Fibroblast of the conjunctiva (primary cell): ENCODE data around the gene DMTF1.
A peak's percentile ranks its signal among the peaks of the same experiment; 100 is the strongest.
"Not testable (repeated sequence)": the region's sequence is repeated elsewhere in the genome, so short reads cannot be mapped to it uniquely, and the experiment has no call there.

Source experiments
- DNase-seq: peaks from one replicate; pipeline ENCODE4 v3.0.0-alpha.2; 2010; ENCODE audit warnings: low read depth

Gene DMTF1, protein sequence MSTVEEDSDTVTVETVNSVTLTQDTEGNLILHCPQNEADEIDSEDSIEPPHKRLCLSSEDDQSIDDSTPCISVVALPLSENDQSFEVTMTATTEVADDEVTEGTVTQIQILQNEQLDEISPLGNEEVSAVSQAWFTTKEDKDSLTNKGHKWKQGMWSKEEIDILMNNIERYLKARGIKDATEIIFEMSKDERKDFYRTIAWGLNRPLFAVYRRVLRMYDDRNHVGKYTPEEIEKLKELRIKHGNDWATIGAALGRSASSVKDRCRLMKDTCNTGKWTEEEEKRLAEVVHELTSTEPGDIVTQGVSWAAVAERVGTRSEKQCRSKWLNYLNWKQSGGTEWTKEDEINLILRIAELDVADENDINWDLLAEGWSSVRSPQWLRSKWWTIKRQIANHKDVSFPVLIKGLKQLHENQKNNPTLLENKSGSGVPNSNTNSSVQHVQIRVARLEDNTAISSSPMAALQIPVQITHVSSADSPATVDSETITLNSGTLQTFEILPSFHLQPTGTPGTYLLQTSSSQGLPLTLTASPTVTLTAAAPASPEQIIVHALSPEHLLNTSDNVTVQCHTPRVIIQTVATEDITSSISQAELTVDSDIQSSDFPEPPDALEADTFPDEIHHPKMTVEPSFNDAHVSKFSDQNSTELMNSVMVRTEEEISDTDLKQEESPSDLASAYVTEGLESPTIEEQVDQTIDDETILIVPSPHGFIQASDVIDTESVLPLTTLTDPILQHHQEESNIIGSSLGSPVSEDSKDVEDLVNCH

DNA sequence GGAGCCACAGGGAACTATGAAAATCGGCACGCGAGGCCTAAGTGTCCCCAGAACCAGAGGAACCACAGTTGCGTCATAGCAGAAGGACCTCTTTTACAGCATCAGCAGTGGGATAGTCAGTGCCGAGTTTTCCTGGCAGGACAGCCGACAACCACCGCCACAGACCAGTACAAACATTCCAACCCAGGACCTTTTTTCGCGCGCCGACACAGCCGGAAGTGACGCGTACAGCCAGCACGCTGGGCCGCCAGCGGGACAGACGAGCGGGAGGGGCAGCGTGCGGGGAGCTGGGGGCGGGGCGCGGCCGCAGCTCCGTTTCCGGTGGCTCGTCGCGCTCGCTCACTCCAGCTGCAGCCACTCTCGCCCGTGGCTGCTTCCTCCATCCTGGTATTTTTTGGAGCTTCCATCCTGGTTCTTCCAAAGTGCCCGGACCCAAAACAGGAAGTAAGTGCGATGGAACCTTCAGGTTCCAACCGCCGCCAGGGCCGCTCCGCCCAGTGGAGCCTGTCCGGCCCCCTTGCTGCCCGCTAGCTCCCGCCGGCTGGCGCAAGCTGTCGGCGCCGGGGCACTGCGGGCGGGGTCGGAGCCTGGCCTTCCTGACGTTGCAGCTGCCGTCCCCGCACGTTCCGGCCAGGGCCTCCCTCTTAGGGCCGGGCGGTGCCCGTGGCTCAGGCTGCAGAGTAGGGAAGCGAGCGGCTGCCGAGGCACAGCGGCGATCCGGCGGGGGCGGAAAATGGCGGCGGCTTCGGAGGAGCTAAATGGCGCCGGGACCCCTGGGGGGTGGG is at the start of gene DMTF1:
Gene DMTF1 (plus strand): TSS at position 342 of the 785 bp plus-strand sequence. CDS start 12,489 bp downstream, outside the sequence.
- DNase-seq, result peak; percentile 94

DNA sequence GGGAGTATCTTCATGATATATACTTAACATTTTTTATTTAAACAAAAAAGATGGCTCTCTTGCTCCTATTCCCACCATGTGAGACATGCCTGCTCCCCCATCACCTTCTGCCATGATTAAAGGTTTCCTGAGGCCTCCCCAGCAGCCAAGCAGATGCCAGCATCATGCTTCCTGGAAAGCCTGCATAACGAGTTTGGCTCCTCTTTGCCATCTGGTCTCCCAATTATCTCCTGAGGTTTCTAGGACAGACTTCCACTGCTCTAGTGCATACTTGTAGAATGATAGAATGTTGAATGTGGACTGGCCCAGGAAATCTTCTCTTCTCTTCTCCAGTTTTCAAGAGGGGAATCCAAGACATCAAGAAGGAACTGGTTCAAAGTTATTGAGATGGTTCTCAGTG is 46.9 kb upstream of the DMTF1 start:
- no peak for DNase-seq

DNA sequence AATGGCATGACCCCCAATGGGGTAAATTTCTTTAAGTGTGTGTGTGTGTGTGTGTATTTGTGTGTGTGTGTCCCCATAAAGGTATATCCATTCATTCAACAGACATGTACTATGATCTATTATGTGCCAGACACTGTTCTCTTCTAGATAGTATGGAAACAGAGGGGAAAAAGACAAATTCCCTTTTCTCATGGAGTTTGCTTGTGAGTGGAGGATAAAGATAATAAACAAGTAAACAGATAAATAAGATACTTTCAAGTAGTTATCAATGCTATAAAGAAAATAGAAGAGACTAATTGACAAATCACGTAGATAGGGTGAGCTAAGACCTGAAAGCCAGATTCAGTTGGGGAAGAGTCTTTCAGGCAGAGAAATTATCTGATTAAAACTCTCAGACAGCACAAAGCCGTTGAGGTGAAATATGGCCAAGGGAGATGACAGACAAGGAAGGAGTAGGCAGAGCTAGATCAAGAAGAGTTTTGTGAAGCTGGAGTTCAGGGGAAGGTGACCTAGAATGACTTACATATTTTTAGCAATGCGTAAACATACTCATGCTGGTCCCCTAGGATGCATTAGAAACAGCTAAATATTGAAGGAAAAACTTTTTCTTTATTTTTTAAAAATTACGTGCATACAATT is 45.2 kb upstream of the DMTF1 start:
- DNase-seq, result no peak

DNA sequence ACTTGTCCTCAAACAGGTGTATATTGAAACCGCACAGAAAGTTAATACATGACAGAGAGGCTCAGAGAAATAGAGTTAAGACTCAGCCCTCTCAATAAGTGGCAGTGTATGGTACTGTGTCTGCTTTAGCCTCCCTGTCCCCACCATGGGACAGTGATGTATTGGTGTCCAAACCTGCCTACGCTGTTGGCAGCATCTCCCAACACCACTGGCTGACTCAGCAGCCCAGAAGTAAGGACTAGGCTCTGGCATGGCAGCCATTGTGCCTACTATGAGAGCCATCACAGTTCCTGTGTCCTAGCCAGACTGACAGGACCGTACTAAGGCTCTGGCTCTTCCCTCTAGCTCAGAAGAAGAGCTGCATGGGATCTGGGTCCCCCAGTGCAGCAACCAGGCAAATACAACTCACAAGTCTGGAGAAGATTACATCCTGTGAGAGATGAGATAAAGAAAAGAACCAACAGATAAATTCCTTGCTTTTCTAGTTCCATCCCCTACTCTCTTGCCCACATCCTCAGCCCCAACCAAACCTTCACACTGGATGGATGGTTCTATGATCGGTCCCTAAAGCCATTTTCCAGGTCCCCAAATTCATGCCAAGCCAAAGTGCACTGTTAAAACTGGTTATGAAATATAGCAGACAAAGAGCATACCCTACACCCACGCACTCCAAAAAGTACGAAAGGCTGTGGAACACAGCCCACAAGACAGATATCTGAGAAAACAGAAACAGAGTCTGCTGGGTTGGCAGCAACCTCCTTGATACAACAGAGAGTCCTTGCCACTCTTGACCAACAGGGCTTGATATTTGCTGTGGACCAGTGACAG is 44.1 kb upstream of the DMTF1 start:
- DNase-seq, result no peak

DNA sequence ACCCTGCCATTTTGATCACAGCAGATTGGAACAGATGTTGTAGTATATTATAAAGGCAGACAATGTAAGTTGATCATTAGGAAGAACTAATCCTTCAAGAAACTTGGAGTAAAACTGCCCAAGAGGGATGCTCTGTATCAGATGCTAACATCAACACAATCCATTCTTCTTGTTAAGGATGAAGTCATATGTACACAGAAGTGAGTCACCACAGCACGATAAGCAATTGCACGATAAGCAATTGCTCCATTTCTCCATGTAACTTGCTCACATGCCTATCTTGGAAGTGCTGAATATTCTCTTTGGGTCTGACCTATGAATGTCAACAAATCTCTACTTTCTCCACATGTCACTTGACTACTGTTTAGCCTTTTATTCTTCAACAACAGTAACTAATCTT is 41.5 kb upstream of the DMTF1 start:
- DNase-seq, result no peak

DNA sequence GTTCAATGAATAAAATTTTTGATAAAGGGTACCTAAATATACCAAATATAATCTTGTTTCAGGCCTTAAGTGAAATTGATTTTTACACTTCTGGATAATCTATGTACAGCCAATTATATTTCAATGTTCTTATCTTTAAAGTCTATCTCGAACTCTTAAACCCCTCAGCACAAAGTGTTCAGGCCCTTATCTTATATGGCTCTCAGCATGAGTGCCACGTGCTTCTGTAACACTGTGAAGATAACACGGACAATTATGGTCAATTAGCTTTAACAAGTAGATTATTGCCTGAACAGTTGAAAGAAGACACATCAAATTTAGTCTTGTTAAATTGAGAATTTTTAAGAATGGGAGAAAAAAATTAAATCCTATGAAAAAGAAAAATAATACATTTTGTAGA is 40.4 kb upstream of the DMTF1 start:
- no peak for DNase-seq

DNA sequence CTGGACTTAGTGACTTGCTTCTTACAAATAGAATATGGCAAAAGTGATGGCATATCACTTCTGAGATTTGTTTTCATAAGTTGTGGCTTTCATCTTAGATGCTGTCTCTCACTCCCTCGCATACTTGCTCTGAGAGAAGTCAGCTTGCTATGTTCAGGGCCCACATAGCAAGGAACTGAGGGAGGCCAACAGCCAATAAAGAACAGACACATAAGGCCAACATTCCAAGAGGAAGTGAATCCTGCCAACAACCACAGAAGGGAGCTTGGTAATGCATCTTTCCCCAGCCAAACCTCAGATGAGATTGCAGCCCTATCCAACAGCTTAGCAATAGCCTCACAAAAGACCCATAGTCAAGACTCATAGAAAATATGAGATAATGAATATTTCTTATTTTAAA is 39.2 kb upstream of the DMTF1 start:
- no peak for DNase-seq

DNA sequence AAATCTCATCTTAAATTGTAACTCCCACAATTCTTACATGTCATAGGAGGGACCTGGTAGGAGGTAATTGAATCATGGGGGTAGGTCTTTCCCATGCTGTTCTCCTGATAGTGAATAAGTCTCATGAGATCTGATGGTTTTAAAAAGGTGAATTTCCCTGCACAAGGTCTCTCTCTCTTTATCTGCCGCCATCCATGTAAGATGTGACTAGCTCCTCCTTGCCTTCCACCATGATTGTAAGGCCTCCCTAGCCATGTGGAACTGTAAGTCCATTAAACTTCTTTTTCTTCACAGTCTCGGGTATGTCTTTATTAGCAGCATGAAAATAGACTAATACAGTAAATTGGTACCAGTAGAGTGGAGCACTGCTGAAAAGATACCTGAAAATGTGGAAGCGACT is 38.3 kb upstream of the DMTF1 start:
- not testable (repeated sequence) for DNase-seq

DNA sequence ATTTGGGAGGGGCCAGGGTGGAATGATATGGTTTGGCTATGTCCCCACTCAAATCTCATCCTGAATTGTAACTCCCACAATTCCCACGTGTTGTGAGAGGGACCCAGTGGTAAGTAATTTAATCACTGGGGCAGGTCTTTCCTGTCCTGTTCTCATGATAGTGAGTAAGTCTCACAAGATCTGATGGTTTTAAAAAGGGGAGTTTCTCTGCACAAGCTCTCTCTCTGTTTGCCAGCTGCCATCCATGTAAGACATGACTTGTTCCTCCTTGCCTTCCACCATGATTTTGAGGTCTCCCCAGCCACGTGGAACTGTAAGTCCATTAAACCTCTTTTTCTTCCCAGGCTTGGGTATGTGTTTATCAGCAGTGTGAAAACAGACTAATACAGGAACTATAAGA is 36.5 kb upstream of the DMTF1 start:
- DNase-seq, result not testable (repeated sequence)

DNA sequence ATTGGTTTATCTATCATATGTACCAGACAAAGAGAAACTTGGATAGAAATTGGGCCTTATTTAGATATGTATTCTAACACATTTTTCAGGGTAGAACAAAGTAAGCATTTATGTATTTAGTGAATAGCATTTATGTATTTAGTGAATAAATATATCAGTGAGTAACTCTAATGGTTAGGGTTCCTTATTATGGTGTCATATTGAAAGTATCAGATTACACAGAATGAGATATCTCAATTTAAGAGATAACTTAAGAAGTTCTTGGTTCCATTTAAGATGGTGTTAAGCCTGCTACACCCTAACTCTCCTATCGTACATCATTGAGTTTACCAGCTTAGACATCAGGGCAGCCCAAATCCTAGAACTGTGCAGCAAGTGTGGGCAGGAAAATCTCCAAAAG is 35.9 kb upstream of the DMTF1 start:
- DNase-seq, result no peak

DNA sequence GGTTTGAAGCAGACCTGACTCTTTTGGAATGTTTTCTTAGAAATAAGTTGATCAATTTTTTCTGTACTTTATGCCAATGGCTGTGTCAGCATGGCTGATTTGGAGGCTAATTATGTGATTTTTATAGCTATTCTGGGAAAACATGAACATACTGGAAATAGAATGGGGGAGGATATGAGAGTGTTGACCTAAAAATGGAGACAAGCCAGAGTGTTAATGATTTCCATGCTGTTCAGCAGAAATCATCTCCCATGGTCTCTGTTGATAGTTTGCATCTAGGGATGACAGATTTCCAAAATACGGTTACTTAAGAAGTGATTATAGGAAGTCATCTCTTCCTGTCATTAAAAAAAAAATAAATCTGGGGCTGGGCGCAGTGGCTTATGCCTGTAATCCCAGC is 32.7 kb upstream of the DMTF1 start:
- no peak for DNase-seq

DNA sequence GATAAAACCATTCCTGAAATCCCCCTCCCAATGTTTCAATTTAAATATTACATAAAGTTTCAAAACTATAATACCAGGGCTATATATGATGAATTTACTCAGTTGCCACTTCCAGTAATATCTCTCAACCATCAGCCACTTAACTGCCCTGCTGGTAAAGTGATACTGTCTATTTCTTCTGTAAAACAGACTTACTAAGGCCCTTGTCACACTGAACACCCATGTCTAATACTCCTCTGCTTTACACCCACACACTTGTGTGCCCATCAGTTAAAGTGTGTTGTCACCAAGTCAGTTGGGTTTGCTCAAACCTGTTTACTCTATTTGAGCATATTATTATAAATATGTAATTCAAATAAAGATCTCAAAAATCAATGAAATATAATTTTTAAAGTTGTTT is 29.1 kb upstream of the DMTF1 start:
- DNase-seq, result no peak

DNA sequence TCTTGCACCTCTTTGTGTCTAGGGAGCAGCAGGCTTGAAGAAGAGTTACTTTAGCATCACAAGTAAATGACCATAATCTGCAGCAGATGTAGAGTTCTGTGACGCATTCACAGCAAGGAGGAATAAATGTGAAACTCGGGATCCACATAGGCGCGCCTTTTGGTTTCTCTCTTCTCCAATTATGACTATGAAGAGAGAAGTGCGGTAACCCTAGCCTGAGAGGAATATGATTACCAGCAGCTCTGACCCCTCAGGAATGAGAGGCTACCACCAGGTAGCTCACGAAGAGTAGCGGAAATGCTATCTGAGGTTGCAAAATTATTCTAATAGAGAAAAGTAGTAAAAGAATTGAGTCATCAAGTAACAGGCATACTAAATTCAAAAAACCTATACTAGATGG is 25.2 kb upstream of the DMTF1 start:
- no peak for DNase-seq

DNA sequence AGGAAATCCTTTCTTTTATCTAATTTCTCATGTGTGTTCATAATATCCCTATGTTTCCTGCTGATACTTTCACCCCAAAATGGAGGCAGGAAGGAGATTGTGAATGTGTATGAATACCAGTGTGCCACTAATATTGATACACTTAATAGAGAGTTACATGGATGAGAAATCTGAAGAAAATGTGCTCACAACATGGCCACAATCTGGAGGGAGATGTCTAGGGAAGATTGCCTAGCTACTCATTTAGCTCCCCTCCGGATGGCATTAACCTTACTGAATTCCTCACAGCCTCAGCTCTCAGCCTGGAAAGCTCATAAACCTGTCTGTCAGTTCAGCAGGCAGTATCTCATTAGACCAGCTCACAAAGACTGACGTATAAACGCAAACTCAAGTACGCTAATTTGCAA is 23.4 kb upstream of the DMTF1 start:
- no peak for DNase-seq

DNA sequence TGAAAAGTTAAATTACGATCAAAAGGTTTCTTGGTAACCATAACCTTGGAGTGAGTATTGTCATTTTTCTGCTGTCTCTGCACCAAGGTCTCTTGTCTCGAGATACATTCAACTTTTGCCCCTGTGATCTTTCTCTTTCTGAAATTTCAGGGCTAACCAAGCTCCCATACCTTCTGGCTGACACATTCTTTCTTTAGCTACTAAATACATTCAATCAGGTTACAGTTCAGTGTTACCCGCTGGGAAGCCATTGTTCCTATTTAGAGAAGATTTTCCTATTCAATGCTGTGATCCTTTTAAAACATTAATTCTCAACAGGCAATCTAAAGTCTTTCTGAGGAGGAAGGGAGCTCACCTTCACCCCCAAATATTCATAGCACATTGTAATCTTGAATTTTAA is 22.9 kb upstream of the DMTF1 start:
- DNase-seq, result no peak

DNA sequence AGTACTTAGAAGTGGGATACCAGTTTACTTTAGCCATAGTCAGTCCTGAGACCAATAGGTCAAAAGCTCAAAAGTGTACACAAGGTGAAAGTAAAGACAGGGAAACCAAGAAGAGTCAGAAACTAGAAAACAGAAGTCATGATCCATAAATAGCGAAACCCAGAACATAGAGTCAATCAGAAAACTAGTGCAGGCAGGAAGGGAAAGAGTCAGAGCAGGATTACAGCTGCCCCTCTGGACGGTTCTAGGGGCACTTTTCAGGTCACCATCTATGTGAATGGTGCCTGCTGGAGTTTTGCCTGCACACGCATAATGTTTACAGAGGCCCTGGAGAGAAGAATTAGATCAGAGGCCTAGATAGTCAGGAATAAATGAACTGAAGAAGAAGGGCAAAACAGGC is 22.4 kb upstream of the DMTF1 start:
- no peak for DNase-seq

DNA sequence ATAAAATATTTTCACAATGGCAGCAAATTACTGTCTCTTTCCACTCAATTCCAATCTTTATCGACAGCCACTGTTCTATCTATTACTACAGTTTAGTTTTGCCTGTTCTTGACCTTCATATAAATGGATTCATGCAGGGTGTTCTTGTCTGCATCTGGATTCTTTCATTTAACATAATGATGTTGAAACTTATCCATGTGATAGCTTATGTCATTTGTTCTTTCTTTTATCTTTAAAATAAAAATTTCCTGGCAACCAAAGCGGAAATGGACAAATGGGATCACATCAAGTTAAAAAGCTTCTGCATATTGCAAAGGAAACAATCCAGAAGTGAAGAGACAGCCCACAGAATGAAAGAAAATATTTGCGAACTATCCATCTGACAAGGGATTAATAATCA is 20.5 kb upstream of the DMTF1 start:
- no peak for DNase-seq

DNA sequence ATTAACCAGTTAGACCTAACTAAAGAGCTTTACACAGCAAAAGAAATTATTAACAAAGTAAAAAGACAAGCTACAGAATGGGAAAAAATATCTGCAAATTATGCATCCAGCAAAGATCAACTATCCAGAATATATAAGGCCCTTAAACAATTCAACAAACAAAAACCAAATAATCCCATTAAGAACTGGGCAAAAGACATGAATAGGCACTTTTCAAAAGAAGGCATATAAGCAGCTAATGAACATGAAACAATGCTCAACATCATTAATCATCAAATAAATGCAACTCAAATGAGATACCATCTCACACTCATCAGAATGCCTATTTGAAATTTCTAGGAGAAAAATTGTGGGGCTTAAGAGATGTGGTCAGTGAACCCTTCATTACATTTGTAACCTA is 15.0 kb upstream of the DMTF1 start:
- no peak for DNase-seq

DNA sequence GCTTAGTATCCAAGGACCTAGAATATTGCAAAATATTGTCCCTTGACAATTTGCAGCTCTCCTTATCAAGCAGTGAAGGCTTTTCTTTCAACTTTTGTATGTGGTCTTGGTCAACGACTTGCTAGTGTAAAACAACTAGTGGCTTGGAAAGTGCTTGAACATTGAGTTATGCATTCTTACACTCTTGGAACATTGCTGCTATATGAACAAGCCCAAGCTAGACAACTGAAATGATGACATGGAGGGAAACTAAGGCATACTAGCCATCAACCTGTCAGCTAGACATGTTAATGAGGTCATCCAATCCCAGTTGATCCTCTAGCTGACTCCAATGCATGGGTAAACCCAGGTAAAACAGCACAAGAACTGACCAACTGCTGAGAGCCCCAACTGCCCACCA is 12.7 kb upstream of the DMTF1 start:
- no peak for DNase-seq

DNA sequence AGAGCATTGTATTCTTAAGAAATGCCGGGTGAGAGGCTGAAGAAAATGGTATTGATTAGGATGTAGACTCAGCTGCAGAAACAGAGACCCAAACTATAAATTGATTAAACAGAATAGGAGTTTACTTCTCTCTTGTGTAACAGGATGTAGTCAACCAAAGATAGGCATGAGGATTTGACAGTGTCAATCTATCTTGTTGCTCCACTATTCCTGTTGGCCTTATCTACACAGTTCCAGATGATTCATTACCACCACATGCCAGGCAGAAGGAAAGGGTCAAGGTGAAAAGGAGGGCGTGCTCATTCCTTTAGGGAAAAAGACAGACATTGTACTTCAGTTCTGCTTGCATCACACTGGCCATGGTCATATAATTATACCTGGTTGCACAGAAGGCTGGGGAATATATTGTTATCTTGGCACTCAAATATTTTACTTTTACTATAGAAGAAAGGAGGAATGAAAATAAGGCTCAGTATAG is 11.9 kb upstream of the DMTF1 start:
- DNase-seq, result no peak

DNA sequence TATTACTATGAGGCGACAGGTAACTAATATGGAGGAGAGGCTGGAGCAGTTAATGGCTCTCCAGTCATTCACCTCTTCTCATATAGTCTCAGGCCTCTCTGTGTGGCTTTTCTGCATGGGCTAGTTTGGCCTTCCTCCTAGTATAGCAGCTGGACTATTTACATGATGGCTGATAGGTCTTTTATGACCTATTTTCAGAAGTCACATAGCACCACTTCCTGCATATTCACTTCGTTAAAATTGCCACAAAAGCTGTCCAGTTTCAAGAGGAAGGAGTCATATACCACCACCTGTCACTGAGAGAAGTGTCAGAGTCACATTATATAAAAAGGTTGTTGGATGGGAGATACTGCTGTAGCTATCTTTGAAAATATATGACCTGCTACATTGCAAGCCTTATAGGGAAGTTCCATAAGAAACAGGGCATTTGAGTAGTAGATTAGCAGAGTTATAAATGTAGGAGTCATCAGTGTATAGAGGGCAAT is 8.0 kb upstream of the DMTF1 start:
- DNase-seq, result no peak
